HG03066 (cell line): Measurements from ENCODE around the gene LAMA1.

Experiments used
- ATAC-seq: cut with Tn5 transposase; IDR thresholded peaks from one replicate; pipeline ENCODE4 v1.9.1; 2021; ENCODE audit warnings: low read depth; ENCODE audit not compliant: unreplicated experiment

Gene LAMA1

DNA sequence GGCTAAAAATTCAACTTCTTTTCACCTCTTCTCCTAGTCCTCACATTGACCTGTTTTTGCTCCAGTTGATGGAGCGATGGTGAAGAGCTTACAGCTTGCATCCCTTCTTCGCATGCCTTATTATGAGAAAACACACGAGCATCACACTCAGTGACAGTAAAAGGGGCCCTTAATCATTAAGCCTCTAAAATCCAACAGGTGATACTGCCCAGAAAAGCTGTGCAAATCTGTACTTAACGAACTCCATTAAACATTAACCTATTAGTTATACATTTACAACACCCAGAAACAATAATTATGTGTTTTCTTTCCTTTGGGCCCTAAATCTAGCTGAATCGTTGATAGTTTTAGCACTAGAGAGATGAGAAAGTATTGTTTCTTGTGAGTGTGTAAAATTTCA, 54.8 kb downstream of the LAMA1 start:
- ATAC-seq, result no peak

DNA sequence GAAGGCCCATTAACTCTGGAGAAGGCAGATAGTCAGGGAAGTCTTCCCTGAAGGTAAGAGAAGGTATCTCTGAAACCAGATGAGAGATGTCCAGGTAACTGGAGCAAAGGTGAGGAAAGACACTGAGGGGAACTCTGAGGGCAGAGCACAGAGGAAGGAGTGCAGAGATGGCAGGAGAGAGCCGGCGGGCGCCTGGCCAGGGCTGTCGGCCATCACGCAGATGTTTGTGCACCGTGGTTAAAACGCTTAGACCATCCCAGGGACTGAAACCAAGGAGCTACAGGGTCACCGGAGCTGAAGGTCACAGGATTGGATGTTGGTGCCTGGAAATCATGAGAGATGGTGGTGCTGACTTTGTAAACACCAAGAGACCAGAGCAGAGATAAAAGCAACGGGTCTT, 55.4 kb downstream of the LAMA1 start:
- no peak for ATAC-seq

DNA sequence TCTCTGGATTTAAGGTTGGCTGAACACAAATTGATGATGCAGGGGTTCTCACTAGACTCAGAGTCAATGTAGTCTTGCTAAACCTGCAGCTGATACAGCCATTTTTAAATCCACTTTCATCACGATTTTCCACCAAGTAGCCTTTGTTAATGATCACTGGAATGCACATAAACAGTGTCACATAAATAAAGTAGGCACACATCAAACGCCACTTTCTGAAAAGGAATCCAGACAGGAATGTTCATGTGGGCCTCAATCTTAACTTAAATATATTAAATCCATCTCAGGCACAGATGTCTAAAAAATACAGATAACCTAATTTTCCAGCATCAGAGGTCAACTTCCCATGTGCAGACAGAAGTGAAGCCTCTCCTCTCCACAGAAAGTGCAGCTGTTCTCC, 58.3 kb downstream of the LAMA1 start:
- no peak for ATAC-seq

DNA sequence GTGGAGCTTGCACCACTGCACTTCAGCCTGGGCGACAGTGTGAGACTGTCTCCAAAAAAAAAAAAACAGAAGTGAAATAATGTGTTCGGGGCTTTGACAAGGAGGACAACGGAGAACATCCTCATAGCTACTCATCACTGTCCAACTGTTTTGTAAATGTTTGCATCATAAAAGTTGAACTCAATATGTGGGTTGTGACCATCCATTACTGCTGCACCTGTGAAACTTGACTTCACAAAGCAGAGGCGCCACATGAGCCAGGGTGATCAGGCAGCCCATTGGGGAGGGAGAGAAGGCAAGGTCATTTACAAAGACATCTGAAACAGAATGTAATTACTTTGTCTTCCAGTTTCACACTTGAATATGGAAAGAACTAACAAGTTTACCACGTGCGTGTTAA, 61.6 kb downstream of the LAMA1 start:
- ATAC-seq, result no peak

DNA sequence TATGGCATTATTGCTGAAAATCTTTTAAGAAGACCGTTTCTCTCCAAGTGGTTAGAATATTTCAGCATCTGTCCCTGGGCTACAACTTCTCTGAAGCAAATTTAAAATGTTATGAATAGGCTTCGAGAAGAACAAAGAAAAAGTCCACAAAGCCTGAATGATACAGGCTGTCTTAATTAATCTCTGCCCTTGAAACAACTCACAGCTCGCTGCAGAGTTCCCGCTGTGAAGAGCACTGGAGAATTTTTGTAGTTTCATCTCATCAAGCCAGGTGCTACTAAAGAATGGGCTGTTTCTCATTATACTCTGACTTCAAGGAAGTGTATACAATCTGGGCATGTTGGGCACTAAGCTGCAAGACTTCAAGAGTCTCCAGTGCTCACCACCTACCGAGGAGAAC, 67.6 kb downstream of the LAMA1 start:
- ATAC-seq, result no peak

DNA sequence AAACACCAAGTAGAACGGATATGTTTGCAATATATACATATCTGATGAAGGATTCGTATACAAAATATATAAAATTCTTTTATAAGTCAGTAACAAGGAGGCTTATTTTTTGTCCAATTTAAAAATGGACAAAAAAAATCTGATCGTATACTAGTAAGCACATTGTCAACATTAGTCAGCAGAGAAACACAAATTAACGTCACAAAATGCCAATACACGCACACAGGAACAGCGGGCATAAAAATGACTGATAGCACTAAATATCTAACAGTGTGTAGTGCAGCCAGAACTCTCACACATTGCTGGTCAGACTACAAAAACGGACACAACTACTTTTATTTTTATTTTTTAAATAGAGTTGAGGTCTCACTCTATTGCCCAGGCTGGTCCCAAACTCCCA, 69.5 kb downstream of the LAMA1 start:
- ATAC-seq, result no peak

DNA sequence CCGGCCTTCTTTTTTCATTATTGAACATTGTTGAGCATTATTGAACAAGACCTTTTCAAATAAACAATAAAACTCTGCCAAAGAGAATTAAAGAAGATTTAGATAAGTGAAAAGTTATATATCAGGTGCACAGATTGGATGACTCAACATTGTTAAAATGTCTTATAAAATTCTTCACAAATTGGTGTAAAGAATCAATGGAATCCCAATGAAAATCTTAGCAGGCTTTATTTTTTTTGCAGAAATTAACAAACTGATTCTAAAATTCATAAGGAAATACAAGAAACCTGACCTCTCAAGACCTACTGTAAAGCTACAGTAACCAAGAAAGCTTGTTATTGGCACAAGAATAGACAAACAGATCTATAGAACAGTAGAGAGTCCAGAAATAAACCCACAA, 70.3 kb downstream of the LAMA1 start:
- ATAC-seq, result no peak

DNA sequence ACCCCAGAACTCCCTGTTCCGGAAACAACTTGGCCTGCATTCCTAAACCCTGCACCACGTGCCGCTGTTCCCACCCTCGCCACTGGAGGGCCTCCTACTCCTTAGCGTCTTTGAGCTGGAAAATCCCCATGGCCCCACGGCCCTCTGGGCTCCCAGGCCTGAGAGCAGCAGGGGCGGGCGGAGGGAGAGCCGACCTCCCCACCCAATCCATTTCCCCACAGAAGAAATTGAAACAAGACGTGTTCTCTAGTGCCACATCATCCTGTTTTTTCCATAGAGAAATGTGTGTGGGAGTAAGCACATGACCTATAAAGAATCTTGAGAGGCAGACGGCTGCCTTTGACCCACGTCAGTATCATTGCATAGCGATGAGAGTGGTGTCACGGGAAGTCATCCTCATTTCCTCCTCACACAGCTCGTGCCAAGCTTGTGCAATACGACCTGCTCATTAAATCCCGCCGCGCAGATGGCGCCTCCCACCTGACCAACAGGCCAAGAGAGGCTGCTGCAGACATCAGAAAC, 79.2 kb downstream of the LAMA1 start:
- ATAC-seq, result no peak

DNA sequence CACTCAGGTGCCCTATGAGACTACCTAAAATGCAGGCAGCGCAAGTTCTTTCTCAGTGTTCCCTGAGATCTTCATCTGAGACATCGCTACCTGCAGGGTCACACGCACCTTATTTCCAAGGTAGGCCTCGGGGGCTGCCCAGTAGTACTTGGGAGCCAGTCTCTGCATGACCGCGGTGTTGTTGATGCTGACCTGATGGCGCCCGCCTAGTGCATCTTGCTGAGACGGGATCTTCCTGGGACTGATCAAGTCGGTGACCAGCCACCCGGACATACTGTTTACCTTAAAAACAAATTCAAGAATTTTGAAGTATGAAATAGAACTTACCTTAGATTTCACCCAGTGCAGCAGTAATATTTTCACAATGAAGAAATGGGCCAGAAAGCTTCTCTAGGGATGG, 80.1 kb downstream of the LAMA1 start:
- ATAC-seq, result no peak

DNA sequence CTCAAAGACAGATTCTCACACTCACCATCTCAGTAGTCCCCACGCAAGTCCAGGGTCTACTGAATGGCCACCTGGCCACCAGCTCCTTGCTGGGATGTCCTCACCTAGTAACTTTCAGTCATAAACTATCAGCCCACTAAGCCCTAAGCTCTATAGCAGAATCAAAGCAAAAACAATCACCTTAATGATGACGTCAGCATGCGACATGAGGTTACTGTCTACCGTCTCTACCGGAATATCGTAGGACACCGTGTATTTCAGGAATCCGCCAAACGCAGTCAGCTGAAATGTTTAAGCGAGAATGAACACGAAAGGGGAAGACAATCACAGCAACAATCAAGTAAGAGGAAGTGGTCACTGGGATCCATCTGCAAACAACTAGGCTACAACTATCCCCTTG, 81.8 kb downstream of the LAMA1 start:
- no peak for ATAC-seq

DNA sequence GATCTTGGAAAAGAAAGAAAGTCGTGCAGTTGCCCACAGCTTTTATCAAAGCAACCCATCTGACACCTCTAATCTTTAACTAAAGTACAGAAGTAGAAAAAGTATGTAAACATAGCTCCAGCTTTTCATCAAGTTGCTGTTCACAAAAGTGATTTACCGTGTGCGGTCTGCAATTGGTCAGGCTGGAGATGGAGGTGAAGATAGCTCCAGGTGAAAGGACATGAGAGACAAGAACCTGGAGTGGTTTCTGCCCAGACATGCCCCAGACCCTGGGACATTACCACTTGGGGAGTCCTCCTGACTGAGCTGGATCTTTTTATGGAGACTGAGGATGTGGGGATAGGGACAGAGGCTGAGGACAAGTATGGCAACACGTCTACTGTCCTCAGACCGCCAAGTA, 82.7 kb downstream of the LAMA1 start:
- ATAC-seq, result no peak

DNA sequence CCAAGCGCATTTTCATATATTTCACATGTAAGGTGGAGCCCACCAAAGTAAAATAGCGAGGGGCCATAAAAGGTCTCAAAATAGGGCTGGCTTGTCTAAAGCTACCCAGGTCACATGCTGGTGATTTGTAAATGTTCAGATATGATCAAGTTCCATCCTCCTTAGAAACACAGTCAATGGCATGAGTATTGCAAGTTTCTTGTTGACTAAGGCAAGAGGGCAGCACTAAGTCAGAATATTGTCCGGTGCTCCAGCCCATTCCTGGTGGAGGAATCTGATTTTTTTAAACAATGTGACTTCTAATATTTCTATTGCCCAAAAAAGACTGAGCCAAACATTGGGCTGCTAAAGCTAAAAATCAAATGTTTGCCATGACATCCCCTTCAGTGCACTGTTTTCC, 85.1 kb downstream of the LAMA1 start:
- no peak for ATAC-seq

DNA sequence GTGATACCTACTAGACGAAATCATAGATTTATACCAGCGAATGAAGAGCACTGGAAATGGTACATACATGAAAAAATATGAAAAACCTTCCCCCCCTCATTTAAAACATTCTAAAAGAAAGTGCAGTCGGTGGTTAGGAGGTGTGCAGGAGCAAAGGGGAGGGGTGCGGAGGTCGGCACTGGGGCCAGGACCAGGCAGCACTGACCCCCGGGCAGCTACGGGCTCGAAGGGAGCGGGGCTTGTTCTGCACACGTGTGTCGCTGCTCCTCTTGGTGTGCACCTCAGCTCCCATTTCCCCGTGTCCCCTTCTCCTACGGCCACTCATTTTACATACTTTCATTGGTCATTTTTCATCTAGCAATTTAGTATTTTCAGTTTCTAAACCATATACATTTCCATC, 89.0 kb downstream of the LAMA1 start:
- no peak for ATAC-seq

DNA sequence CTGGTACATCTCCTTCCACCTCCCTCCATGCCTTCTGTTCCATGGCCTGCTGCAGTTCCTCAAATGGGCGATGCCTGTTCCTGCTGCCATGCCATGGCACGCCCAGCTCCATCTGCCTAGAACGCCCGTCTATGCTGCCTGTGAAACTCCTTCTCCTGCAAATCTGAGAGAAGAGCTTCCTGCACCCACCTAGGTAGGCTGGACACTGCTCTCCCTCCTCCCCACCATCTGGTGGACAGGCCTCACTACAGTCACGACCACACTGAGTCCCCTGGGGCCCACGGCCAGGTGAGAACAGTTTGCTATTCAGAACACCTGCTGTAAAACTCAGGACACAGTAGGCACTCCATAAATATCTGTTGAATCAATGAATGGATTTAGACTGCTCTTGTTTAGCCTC, 92.4 kb downstream of the LAMA1 start:
- no peak for ATAC-seq

DNA sequence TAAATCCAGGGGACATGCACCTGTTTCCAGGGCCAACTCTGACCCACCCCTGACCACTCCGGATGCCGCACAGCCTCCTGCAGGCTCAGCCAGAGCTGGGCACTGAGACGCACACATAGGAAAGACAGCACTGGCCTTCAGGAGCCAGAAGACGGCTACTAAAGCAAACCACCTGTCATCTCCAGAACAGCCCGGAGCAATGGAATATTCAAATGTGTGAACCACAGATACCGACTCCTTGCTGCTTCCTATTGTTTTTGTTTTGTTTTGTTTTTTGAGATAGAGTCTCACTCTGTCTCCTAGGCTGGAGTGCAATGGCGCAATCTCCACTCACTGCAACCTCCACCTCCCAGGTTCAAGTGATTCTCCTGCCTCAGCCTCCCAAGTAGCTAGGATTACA, 94.0 kb downstream of the LAMA1 start:
- no peak for ATAC-seq

DNA sequence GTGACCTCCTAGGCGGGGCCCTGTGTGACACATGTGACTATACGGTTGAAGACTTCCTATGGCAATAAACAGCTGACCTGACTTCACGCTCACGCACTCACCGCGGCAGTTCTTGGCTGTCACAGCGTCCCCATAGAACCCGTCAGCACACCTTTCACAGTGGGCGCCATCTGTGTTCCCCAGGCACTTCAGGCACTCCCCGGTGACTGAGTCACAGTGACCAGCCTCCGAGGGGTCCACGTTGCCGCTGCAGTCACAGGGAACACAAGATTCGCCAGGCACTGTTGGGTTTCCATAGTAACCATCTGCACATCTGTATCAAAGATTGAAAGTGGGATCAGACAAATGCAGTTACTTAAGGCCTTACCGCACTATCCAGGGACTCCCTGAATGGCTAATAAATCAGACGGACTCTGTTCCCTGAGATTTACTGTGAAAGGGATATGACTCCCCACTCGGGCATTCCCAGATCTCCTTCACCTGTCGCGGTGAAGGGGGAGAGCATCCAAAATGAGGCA, 94.5 kb downstream of the LAMA1 start:
- no peak for ATAC-seq

DNA sequence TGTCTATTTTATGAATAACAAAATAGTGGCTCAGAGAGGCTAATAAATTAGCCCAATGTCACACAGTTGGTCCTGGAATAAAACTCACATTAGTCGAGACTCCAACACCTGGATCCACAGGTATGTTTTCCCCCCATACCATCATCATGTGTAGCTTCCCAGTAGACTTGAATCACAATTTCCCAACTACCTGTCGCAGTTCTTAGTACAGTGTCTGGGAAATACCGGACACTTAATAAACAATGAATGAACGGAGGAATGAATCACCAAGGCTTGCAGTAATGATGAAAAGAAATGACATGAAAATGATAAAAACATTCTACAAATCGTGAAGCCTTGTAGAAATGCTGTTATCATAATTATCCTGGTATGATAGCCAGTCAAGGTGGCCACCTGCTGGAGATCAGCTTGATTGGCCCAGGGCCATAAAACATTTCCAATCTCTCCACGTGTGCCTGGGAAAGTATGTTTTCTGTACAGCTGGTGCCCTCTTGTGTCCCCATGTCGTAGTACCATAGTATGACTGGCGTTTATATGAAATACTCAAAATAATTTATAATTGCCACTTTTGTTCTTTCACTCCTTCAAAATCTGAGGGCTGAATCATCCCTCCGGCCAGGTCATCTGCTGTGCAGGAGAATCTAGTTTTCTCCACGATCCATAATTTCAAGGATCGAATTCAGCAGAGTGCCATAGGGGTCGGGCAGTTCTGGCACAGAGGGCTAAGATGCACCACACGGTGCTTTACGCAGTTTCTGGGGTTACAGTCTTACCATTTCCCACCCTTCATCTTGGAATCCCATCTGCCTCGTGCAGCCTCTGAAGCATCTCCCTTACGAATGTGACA, 95.4 kb downstream of the LAMA1 start:
- ATAC-seq, result no peak

DNA sequence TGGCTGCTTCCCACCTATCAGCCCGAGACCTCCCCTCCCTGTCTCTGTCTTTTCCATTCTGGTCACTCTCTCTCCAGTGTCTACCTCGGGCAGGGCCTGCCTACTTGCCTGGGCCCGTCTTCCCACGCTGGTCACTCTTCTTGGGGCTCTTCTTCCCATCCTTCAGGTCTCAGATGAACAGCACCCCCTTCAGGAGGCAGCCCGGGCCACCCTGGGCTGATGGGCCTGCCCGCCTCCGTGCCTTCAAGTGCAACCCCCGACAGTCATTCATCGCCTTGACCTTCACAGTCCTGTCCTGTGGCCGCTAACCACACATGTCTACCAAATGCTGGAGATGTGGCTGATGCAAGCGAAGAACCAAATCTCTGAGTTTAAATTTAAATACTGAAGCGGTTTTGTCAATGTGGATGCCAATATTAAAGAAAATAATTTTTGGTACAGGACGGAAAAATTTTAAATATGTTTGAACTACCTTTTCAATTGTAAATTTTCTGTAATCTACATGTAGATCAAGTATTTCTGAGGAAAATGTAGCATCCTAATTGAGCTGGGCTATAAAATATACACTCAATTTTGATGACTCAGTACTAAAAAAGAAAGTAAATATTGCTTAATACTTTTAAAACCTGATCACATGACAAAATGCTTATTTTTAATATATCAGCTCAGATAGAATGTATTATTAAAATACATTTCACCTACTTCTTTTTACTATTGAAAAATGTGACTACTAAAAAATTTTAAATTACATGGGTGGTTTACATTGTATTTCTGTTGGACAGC, 96.4 kb downstream of the LAMA1 start:
- ATAC-seq, result no peak

DNA sequence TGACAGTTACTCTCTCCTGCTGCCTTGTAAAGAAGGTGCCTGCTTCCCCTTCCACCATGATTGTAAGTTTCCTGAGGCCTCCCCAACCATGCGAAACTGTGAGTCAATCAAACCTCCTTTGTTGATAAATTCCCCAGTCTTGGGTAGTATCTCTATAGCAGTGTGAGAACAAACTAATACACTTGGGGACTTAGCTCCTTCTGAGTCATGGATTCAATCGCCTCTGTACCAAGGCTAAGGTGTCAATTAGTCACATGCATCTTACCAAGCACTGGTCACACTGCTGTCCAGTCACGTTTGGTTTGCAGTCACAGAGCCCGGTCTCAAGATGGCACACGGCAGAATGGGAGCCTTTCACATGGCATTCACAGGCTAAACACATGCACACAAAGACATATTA, 100.6 kb downstream of the LAMA1 start:
- ATAC-seq, result no peak

DNA sequence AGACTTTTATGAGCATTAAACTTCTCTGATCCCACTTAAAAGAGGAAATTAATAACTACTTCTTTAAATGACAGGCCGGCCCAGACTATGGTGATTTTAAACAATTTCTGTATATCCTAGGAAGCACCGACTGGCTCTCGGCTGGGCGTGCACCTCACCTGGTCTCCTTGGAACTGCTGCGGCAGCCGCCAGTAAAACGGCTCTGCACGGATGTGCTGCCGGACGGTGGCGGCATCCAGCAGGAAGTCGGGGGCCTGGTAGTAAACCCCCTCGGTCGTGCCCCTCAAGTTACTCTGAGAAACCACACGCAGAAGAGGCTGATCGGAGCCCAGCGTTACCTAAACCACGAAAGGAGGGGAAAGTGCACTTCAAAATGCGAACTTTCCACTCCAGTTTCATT, 106.5 kb downstream of the LAMA1 start:
- no peak for ATAC-seq

DNA sequence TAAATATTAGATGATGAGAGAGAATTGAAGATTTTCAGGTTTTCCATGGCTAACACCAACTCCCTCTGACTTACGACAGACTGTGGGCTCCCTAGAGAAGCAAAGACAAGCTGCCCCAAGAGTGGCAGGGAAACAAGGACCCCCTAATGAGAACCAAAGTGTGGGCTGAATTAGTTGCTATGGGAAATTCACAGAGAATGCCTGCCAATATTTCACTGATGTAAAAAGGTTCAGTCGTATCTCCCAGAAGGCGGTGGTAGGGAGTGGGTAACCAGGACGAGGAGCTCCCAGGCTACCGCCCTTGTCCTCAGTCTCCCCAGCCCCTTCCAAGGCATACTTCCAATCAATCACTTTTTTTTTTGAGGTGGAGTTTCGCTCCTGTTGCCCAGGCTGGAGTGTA, 113.6 kb downstream of the LAMA1 start:
- ATAC-seq, result no peak

DNA sequence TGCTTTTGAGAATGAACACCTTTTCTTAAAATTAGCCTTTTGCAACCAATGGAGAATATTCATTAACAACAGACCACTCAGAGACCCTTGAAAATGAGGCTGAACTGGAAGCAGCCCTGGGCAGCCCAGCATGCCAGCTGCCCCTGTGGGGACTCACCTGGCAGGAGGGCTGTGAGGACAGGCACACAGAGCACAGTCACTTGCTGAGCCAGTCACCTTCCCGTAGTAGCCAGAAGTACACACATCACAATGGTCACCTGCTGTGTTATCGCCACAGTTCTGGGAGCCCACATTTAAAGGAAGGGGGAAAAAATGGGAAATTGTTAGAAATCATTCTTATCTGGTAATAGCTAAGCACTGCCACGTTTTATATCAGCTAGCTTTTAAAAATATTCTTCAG, 115.5 kb downstream of the LAMA1 start:
- ATAC-seq, result no peak
